ENCODE results near the gene PPME1.

Gene PPME1

DNA sequence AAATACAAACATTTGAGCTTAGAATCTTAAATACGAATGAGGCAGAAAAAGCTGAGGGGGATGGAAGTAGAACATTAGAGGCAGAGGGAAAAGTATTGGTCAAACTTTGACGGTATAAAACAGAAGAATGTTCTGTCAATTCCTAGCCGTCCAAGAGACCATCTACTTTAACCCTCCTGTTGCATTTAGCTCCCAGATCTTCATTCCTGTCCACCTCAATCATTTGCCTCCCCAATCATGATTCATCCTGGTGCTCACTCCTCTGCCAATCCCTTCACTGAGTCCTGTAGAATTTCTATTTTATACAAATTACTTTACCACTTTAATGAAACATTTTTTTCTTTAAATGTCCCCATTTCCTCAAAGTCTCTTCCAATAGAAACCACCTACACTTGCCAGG lies 28.5 kb upstream of the PPME1 start:
- no peak overlapping the region for H3K27ac ChIP-seq (ENCODE audit: low read depth, low read length)
- H3K79me2 ChIP-seq (ENCODE audit: control insufficient read depth, low read length) = no peaks in the 10 kb centered on the region
- TF ChIP-seq EZH2phosphoT487 (IDR thresholded peaks at IDR 0.05; ENCODE audit: borderline replicate concordance, low read length) = no peak
- TF ChIP-seq, protein P1, sequence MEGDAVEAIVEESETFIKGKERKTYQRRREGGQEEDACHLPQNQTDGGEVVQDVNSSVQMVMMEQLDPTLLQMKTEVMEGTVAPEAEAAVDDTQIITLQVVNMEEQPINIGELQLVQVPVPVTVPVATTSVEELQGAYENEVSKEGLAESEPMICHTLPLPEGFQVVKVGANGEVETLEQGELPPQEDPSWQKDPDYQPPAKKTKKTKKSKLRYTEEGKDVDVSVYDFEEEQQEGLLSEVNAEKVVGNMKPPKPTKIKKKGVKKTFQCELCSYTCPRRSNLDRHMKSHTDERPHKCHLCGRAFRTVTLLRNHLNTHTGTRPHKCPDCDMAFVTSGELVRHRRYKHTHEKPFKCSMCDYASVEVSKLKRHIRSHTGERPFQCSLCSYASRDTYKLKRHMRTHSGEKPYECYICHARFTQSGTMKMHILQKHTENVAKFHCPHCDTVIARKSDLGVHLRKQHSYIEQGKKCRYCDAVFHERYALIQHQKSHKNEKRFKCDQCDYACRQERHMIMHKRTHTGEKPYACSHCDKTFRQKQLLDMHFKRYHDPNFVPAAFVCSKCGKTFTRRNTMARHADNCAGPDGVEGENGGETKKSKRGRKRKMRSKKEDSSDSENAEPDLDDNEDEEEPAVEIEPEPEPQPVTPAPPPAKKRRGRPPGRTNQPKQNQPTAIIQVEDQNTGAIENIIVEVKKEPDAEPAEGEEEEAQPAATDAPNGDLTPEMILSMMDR (IDR thresholded peaks at IDR 0.05; ENCODE audit: low read depth, low read length, poor library complexity, severe bottlenecking) = no peak
- H3K4me1 ChIP-seq (ENCODE audit: control insufficient read depth, low read length) = no peaks in the 10 kb centered on the region
- H3K9me2 ChIP-seq (replicated peaks; ENCODE audit: control insufficient read depth, low read length) = no peaks in the 10 kb centered on the region
- H4K20me1 ChIP-seq (ENCODE audit: control insufficient read depth, insufficient read depth, low read depth, low read length) = no peaks in the 10 kb centered on the region
- H3K27me3 ChIP-seq (ENCODE audit: control insufficient read depth, low read length) = no peaks in the 10 kb centered on the region
- H3K9me3 ChIP-seq (ENCODE audit: control insufficient read depth, insufficient read depth, low read length) = no peaks in the 10 kb centered on the region
- H3K36me3 ChIP-seq (ENCODE audit: control insufficient read depth, low read length) = peaks cover 27% of the 10 kb centered on the region
- no peak overlapping the region for H3K4me2 ChIP-seq (ENCODE audit: low read length)
- H3F3A ChIP-seq (ENCODE audit: control insufficient read depth, insufficient read depth) = no peaks in the 10 kb centered on the region
- H3K4me3 ChIP-seq (ENCODE audit: low read length) = no peak overlapping the region

DNA sequence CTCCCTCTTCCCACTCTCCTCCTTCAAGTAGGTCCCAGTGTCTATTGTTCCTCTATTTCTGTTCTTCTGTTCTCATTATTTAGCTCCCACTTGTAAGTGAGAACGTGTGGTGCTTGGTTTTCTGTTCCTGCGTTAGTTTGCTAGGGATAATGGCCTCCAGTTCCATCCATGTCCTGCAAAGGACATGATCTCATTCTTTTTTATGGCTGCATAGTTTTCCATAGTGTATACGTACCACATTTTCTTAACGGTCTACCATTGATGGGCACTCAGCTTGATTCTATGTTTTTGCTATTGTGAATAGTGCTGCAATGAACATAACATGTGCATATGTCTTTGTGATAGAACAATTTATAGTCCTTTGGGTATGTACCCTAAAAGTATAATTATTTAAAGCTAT lies 26.5 kb upstream of the PPME1 start:
- Histone ChIP-seq H3K79me2 (ENCODE audit: control insufficient read depth, low read length) (no peaks in the 10 kb centered on the region), H3K4me3 (ENCODE audit: low read length) (no peak overlapping the region), H3F3A (ENCODE audit: control insufficient read depth, insufficient read depth) (no peaks in the 10 kb centered on the region), H3K9me2 (replicated peaks; ENCODE audit: control insufficient read depth, low read length) (no peaks in the 10 kb centered on the region), H3K27ac (ENCODE audit: low read depth, low read length) (no peak overlapping the region), H4K20me1 (ENCODE audit: control insufficient read depth, insufficient read depth, low read depth, low read length) (no peaks in the 10 kb centered on the region), H3K4me1 (ENCODE audit: control insufficient read depth, low read length) (no peaks in the 10 kb centered on the region), H3K27me3 (ENCODE audit: control insufficient read depth, low read length) (no peaks in the 10 kb centered on the region), H3K9me3 (ENCODE audit: control insufficient read depth, insufficient read depth, low read length) (no peaks in the 10 kb centered on the region), H3K36me3 (ENCODE audit: control insufficient read depth, low read length) (peaks cover 10% of the 10 kb centered on the region), H3K4me2 (ENCODE audit: low read length) (no peak overlapping the region)
- no peak for TF ChIP-seq EZH2phosphoT487 (IDR thresholded peaks at IDR 0.05; ENCODE audit: borderline replicate concordance, low read length)
- TF ChIP-seq, protein P1 (IDR thresholded peaks at IDR 0.05; ENCODE audit: low read depth, low read length, poor library complexity, severe bottlenecking) = no peak

DNA sequence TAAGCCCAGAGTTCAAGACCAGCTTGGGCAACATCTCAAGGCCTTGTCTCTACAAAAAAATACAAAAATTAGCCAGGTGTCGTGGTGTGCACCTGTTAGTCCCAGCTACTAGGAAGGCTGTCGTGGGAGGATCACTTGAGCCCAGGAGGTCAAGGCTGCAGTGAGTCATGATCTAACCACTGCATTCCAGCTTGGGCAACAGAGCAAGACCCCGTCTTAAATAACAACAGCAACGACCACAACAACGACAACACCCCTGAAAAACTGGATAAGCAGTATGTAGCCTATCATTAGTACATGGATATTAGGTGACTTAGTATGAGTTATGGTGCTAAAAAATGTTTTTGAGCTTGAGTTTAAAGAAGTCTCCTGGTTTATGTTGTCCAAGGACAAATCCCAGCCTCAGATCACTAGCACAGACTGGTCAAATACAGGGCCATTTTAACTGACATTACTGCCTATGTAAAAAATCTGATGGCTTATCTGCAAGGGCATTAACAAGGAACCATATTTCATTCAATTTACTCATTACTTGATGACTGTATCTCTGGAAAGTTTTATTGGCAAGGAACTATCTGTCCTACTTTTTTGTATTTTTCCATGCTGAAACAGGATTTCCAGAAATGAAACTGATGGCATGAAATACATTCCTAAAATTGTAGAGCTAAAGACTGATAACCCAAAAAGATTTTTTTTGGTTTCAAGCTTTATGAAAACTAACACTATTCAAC lies 23.7 kb upstream of the PPME1 start:
- Histone ChIP-seq H3K27me3 (ENCODE audit: control insufficient read depth, low read length) (no peaks in the 10 kb centered on the region), H3K4me1 (ENCODE audit: control insufficient read depth, low read length) (no peaks in the 10 kb centered on the region), H3K36me3 (ENCODE audit: control insufficient read depth, low read length) (peaks cover 7% of the 10 kb centered on the region; the same call in 1 of the 2 replicates), H3K9me2 (replicated peaks; ENCODE audit: control insufficient read depth, low read length) (no peaks in the 10 kb centered on the region), H3F3A (ENCODE audit: control insufficient read depth, insufficient read depth) (no peaks in the 10 kb centered on the region), H3K79me2 (ENCODE audit: control insufficient read depth, low read length) (no peaks in the 10 kb centered on the region), H4K20me1 (ENCODE audit: control insufficient read depth, insufficient read depth, low read depth, low read length) (no peaks in the 10 kb centered on the region), H3K9me3 (ENCODE audit: control insufficient read depth, insufficient read depth, low read length) (no peaks in the 10 kb centered on the region), H3K27ac (ENCODE audit: low read depth, low read length) (no peak overlapping the region), H3K4me3 (ENCODE audit: low read length) (no peak overlapping the region), H3K4me2 (ENCODE audit: low read length) (no peak overlapping the region)
- TF ChIP-seq, protein P1 (IDR thresholded peaks at IDR 0.05; ENCODE audit: low read depth, low read length, poor library complexity, severe bottlenecking) = no peak
- no peak for TF ChIP-seq EZH2phosphoT487 (IDR thresholded peaks at IDR 0.05; ENCODE audit: borderline replicate concordance, low read length)
